Natural killer cell treated with Interleukin-12 subunit alpha and Interleukin-12 subunit beta and Interleukin-15 and Interleukin-18, amount 100 ng/mL, for 72 hours (primary cell): Measurements from ENCODE around the gene RAPGEF5. TPM values are rescaled to one million over a fixed set of nuclear protein-coding genes. Genes with fewer than 3 reads are reported as not detected.
A peak's percentile ranks its signal among the peaks of the same experiment; 100 is the strongest.

ENCODE experiments used
- ATAC-seq, 2 donors: fragments of 150-1000 bp; cut with Tn5 transposase in 1 of 2; sonication (Bioruptor Pico), chemical (Tn5 transposase) in 1 of 2; 2 replicates each; pipeline ENCODE4 v1.10.0; 2021
- DNase-seq: peaks from one replicate; pipeline ENCODE4 v3.0.0; 2022; ENCODE audit warnings: low spot score
- H3K27ac Mint-ChIP-seq, 2 donors: 1 replicate in 1 of 2; 2 replicates in 1 of 2; pipeline ENCODE4 v1.8.0; 2022; ENCODE audit warnings: mixed read lengths in 2 of 2, mild to moderate bottlenecking in 1 of 2, moderate library complexity in 1 of 2
- H3K27me3 Mint-ChIP-seq, 2 donors: 1 replicate in 1 of 2; 2 replicates in 1 of 2; pipeline ENCODE4 v1.8.0; 2022; ENCODE audit warnings: mixed read lengths in 2 of 2
- H3K36me3 Mint-ChIP-seq: one replicate; pipeline ENCODE4 v1.8.0; 2022; ENCODE audit warnings: mixed read lengths
- H3K4me1 Mint-ChIP-seq, 2 donors: 1 replicate in 1 of 2; 2 replicates in 1 of 2; pipeline ENCODE4 v1.8.0; 2022; ENCODE audit warnings: low read depth in 2 of 2, mixed read lengths in 2 of 2, mild to moderate bottlenecking in 1 of 2
- H3K4me3 Mint-ChIP-seq: one replicate; pipeline ENCODE4 v1.8.0; 2022; ENCODE audit warnings: mixed read lengths
- H3K9me3 Mint-ChIP-seq: 2 replicates; pipeline ENCODE4 v1.8.0; 2022; ENCODE audit warnings: mixed read lengths
- total RNA-seq, 2 donors: library from RNA; stranded (reverse); gene quantifications; one replicate each; pipeline ENCODE4 v1.2.3, GENCODE V29; 2022

RAPGEF5 gene
- total RNA-seq, 2 donors from 2014 or later, result 0.26 to 1.1 TPM

- no peak overlapping the region for H3K27ac Mint-ChIP-seq
- peaks cover 12 to 17% of the 10 kb centered on the region in 2 donors for H3K27me3 Mint-ChIP-seq
- ATAC-seq (no peak), DNase-seq (no peak)
- H3K4me3 Mint-ChIP-seq, result no peak overlapping the region
- no peaks in the 10 kb centered on the region for H3K4me1 Mint-ChIP-seq
- no peaks in the 10 kb centered on the region for H3K36me3 Mint-ChIP-seq
- H3K9me3 Mint-ChIP-seq, result no peaks in the 10 kb centered on the region
Observed at GRCh38 chr7:22329816-22330524, 27.0 kb downstream of the RAPGEF5 start.

DNA sequence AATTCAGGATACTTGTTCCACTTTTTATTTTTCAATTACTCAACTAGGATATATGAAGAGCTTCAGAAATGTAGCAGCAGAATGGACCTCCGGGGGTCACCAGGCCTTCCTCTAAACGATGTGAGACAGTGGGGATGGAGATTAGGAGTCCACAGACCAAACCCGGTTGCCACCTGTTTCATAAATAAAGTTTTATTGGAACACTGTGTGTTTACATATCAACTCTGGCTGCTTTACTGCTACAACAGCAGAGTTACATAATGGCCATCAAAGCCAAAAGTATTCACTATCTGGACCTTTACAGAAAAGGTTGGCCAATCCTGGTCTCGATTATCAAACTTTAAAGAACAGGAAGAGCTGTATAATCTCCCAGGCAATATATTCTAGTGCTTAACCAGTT lies 30.8 kb downstream of the RAPGEF5 start:
- DNase-seq (no peak), ATAC-seq (no peak)
- Mint-ChIP-seq H3K27me3 (peaks cover 12 to 21% of the 10 kb centered on the region in 2 donors), H3K4me3 (no peak overlapping the region), H3K4me1 (no peaks in the 10 kb centered on the region), H3K27ac (no peak overlapping the region), H3K36me3 (no peaks in the 10 kb centered on the region), H3K9me3 (no peaks in the 10 kb centered on the region)

DNA sequence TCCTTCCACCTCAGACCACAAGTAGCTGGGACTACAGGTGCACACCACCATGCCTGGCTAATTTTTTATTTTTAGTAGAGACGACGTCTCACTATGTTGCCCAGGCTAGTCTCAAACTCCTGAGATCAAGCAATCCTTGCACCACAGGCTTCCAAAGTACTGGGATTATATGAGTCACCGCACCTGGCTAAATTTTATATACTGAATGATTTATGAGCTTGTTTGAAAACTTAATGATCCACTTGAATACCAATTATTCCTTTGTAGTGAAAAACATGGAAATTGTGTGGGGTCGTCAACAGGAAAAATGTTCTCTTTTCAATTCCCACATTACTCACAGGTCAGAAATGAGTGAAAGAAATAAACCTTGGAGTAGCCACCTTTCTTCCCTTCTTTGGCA lies 31.3 kb downstream of the RAPGEF5 start:
- Mint-ChIP-seq H3K27me3 (peaks cover 12 to 23% of the 10 kb centered on the region in 2 donors), H3K9me3 (no peaks in the 10 kb centered on the region), H3K36me3 (no peaks in the 10 kb centered on the region), H3K4me3 (no peak overlapping the region), H3K27ac (no peak overlapping the region), H3K4me1 (no peaks in the 10 kb centered on the region)
- DNase-seq, result no peak
- ATAC-seq, result no peak

- Mint-ChIP-seq H3K4me1 (no peaks in the 10 kb centered on the region), H3K27ac (no peak overlapping the region)
Observed at GRCh38 chr7:22323714-22324113, 33.2 kb downstream of the RAPGEF5 start.

GRCh38 chr7:22320416-22320815 lies 36.5 kb downstream of the RAPGEF5 start:
- peaks cover 0 to 13% of the 10 kb centered on the region in 2 donors for H3K27me3 Mint-ChIP-seq
- no peaks in the 10 kb centered on the region for H3K4me1 Mint-ChIP-seq
- no peak overlapping the region for H3K27ac Mint-ChIP-seq
- no peaks in the 10 kb centered on the region for H3K36me3 Mint-ChIP-seq
- no peak for ATAC-seq
- no peaks in the 10 kb centered on the region for H3K9me3 Mint-ChIP-seq
- no peak for DNase-seq
- H3K4me3 Mint-ChIP-seq, result no peak overlapping the region

More at GRCh38 chr7:22323714-22324113, 33.2 kb downstream of the RAPGEF5 start:
- Mint-ChIP-seq H3K36me3 (no peaks in the 10 kb centered on the region), H3K27me3 (peaks cover 7 to 19% of the 10 kb centered on the region in 2 donors), H3K4me3 (no peak overlapping the region), H3K9me3 (no peaks in the 10 kb centered on the region)
- ATAC-seq (no peak), DNase-seq (no peak)

- peaks cover 0 to 7% of the 10 kb centered on the region in 2 donors for H3K27me3 Mint-ChIP-seq
- H3K4me3 Mint-ChIP-seq, result no peak overlapping the region
- H3K36me3 Mint-ChIP-seq, result no peaks in the 10 kb centered on the region
- no peak for ATAC-seq
- H3K9me3 Mint-ChIP-seq, result no peaks in the 10 kb centered on the region
- no peak for DNase-seq
- no peaks in the 10 kb centered on the region for H3K4me1 Mint-ChIP-seq
- H3K27ac Mint-ChIP-seq, result no peak overlapping the region
Observed at GRCh38 chr7:22319424-22320403, 37.2 kb downstream of the RAPGEF5 start.

DNA sequence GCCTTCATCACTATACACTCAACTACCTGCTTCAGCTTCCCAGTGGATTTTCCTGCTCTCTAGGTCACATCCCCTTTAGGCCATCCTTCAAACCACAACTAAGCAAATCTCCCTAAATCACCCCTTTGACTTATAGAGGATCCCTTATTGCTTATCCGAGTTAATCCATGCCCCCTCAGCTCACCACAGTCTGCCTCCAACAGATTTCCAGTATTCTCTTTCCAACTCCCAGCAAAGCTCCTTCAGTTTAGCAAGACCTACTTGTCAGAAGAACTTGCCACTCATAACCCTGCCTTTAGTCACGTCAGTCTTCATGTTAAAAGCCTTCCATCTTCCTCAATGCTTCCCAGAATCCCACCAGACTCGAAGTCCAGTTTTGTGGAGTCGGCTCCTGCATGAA lies 38.6 kb downstream of the RAPGEF5 start:
- ATAC-seq (no peak), DNase-seq (no peak)
- Mint-ChIP-seq H3K36me3 (no peaks in the 10 kb centered on the region), H3K27ac (no peak overlapping the region), H3K9me3 (no peaks in the 10 kb centered on the region), H3K27me3 (peaks cover 0 to 5% of the 10 kb centered on the region in 2 donors), H3K4me1 (no peaks in the 10 kb centered on the region), H3K4me3 (no peak overlapping the region)

GRCh38 chr7:22317632-22318031 lies 39.3 kb downstream of the RAPGEF5 start:
- ATAC-seq, result no peak
- no peaks in the 10 kb centered on the region for H3K4me1 Mint-ChIP-seq
- peaks cover 0 to 5% of the 10 kb centered on the region in 2 donors for H3K27me3 Mint-ChIP-seq
- no peaks in the 10 kb centered on the region for H3K36me3 Mint-ChIP-seq
- H3K27ac Mint-ChIP-seq, result no peak overlapping the region
- H3K9me3 Mint-ChIP-seq, result no peaks in the 10 kb centered on the region
- H3K4me3 Mint-ChIP-seq, result no peak overlapping the region
- no peak for DNase-seq

DNA sequence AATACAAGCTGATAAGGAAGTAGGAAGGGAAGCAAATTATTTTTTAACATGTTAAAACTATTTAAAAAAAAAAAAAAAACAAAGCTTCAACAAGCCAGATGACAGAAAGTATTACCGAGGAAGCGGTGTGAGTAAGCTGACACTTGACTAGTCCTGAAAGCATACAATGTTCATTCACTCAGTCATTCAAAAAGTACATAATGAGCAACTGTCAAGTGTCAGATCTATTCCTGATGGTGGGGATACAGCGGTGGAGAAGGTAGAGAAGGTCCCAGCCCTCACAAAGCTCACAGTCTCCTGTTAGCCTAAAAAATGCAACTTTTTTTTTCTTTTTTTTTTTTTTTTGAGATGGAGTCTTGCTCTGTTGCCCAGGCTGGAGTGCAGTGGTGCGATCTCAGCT lies 40.0 kb downstream of the RAPGEF5 start:
- no peak overlapping the region for H3K4me3 Mint-ChIP-seq
- no peak for DNase-seq
- no peaks in the 10 kb centered on the region for H3K4me1 Mint-ChIP-seq
- H3K9me3 Mint-ChIP-seq, result no peaks in the 10 kb centered on the region
- H3K36me3 Mint-ChIP-seq, result no peaks in the 10 kb centered on the region
- peak in 1 of 2 donors; percentile 54 for ATAC-seq
- H3K27me3 Mint-ChIP-seq, result peaks cover 0 to 5% of the 10 kb centered on the region in 2 donors
- no peak overlapping the region for H3K27ac Mint-ChIP-seq

GRCh38 chr7:22307816-22308215 lies 49.1 kb downstream of the RAPGEF5 start:
- Mint-ChIP-seq H3K4me1 (no peaks in the 10 kb centered on the region), H3K9me3 (peaks cover 4% of the 10 kb centered on the region)
- ATAC-seq, result no peak

GRCh38 chr7:22305706-22306105 lies 51.2 kb downstream of the RAPGEF5 start:
- ATAC-seq (no peak), DNase-seq (no peak)
- peaks cover 2 to 13% of the 10 kb centered on the region in 2 donors for H3K27me3 Mint-ChIP-seq
- peaks cover 4% of the 10 kb centered on the region for H3K9me3 Mint-ChIP-seq
- H3K27ac Mint-ChIP-seq, result no peak overlapping the region
- H3K36me3 Mint-ChIP-seq, result peaks cover 4% of the 10 kb centered on the region
- no peak overlapping the region for H3K4me3 Mint-ChIP-seq
- H3K4me1 Mint-ChIP-seq, result no peaks in the 10 kb centered on the region

More at GRCh38 chr7:22307816-22308215, 49.1 kb downstream of the RAPGEF5 start:
- Mint-ChIP-seq H3K27ac (no peak overlapping the region), H3K36me3 (peaks cover 4% of the 10 kb centered on the region), H3K27me3 (peaks cover 2 to 13% of the 10 kb centered on the region in 2 donors), H3K4me3 (no peak overlapping the region)
- no peak for DNase-seq

DNA sequence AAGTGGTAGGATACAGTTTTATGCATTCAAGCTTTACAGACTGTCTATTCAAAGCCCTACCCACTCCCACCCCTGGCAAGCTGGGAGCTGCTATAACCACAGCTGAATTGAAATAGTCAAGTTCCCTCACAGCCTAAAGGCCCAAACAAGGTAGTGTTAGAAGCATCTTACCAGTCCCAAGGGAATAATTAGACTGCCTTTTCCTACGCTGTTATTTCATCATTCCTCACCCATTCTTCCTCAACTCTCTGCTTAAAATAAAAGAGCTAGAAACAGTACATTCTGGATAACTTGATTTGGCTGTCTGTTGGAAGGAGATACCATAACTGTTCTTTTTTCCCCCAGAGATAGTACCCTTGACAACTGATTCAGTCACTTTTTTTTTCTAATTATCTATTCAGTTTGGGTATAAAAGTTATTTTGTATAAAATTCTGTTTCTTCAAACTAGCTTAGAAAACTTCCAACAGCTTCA lies 54.0 kb downstream of the RAPGEF5 start:
- Mint-ChIP-seq H3K4me1 (no peaks in the 10 kb centered on the region), H3K27me3 (peaks cover 6 to 20% of the 10 kb centered on the region in 2 donors), H3K9me3 (peaks cover 4% of the 10 kb centered on the region), H3K27ac (no peak overlapping the region), H3K4me3 (no peak overlapping the region), H3K36me3 (peaks cover 4% of the 10 kb centered on the region)
- DNase-seq, result no peak
- ATAC-seq, result no peak

DNA sequence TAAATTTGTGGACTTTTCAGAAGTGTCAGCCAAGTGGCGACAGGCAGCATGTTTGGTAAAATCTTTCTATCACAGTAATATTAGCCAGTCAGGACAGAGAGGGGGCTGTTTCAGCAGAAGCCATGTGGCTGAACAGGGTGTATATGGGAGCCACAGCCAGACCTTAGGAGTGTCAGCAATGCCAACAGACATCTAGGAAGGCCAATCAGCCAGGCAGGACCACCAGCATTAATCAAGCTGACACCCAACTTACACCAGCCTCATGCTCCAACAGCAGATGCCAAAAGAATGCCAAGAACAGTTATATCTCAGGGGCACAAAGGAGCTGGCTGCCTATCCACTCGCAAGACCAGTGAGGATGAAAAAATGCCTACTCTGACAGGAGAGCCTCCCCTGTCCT lies 54.8 kb downstream of the RAPGEF5 start:
- Mint-ChIP-seq H3K27ac (no peak overlapping the region), H3K4me3 (no peak overlapping the region), H3K36me3 (peaks cover 4% of the 10 kb centered on the region), H3K27me3 (peaks cover 6 to 19% of the 10 kb centered on the region in 2 donors), H3K4me1 (no peaks in the 10 kb centered on the region), H3K9me3 (peaks cover 4% of the 10 kb centered on the region)
- no peak for DNase-seq
- no peak for ATAC-seq

GRCh38 chr7:22301790-22302189 lies 55.2 kb downstream of the RAPGEF5 start:
- no peak for ATAC-seq
- Mint-ChIP-seq H3K27ac (no peak overlapping the region), H3K27me3 (peaks cover 10 to 17% of the 10 kb centered on the region in 2 donors), H3K4me3 (no peak overlapping the region), H3K4me1 (no peaks in the 10 kb centered on the region), H3K9me3 (peaks cover under 1% of the 10 kb centered on the region), H3K36me3 (peaks cover 4% of the 10 kb centered on the region)
- DNase-seq, result no peak
